Endothelial cell of umbilical vein (primary cell): ENCODE data around the gene INS. TPM values are rescaled to one million over a fixed set of nuclear protein-coding genes. Genes with fewer than 3 reads are reported as not detected.

Source experiments
- BruUV-seq: library from RNA; stranded (reverse); fragments of 400-500 nt; replicated peaks from 2 replicates; lab custom pipeline; 2021; lab: Mats Ljungman, UMichigan
- CTCF ChIA-PET: fragments of 300-600, 350-600 bp; sonication (Branson Sonifier 250); formaldehyde crosslinking; loops from one replicate; lab custom pipeline; 2021; ENCODE audit warnings: antibody characterized with exemption, inconsistent platforms; lab: Charles Lee
- POLR2A ChIA-PET: fragments of 300-600, 350-600 bp; sonication (Branson Sonifier 250); formaldehyde crosslinking; loops from one replicate; lab custom pipeline; 2021; ENCODE audit warnings: antibody characterized with exemption, inconsistent platforms; lab: Charles Lee
- DNase-seq: peaks from one replicate; pipeline ENCODE4 v3.0.0-alpha.2; 2011; ENCODE audit warnings: low read depth, low spot score
- FAIRE-seq: peaks from 2 replicates; lab custom pipeline; 2011; peaks lifted over from hg19 to GRCh38; lab: Jason Lieb, UNC
- H2AFZ ChIP-seq: 2 replicates; pipeline ENCODE4 v1.6.0; 2012; ENCODE audit warnings: low read depth, low read length, control low read depth, inconsistent platforms
- H3K27ac ChIP-seq: 2 replicates; pipeline ENCODE4 v1.5.1; 2011; ENCODE audit warnings: low read depth, mild to moderate bottlenecking, control low read depth, low read length, moderate library complexity; ENCODE audit not compliant: insufficient read depth
- H3K27me3 ChIP-seq, 2 experiments: 2 replicates each; pipeline versions ENCODE4 v1.6.0 to v1.6.1; 2011; ENCODE audit warnings: low read length in 2 of 2, mixed read lengths in 1 of 2; ENCODE audit not compliant: control insufficient read depth in 2 of 2, insufficient read depth in 2 of 2
- H3K36me3 ChIP-seq, 2 experiments: 2 replicates in 1 of 2; 3 replicates in 1 of 2; pipeline ENCODE4 v1.5.1; 2011; ENCODE audit warnings: low read length in 2 of 2, mild to moderate bottlenecking in 1 of 2, moderate library complexity in 1 of 2; ENCODE audit not compliant: control insufficient read depth in 2 of 2, insufficient read depth in 2 of 2; ENCODE audit errors: extremely low read depth in 1 of 2
- H3K4me1 ChIP-seq: 3 replicates; pipeline ENCODE4 v1.5.1; 2011; ENCODE audit warnings: mild to moderate bottlenecking, low read length; ENCODE audit not compliant: control insufficient read depth, insufficient read depth; ENCODE audit errors: extremely low read depth
- H3K4me2 ChIP-seq: 2 replicates; pipeline ENCODE4 v1.6.1; 2011; ENCODE audit warnings: low read length, control low read depth, mixed read lengths; ENCODE audit not compliant: insufficient read depth
- H3K4me3 ChIP-seq, 3 experiments: fragments of 200-600 bp in 1 of 3; sonication (generic), shearing (Covaris generic) in 1 of 3; replicated peaks in 1 of 3; 2 replicates each; pipeline ENCODE4 v1.5.1; 2011 to 2016; ENCODE audit warnings: control low read depth in 3 of 3, low read length in 3 of 3, mild to moderate bottlenecking in 2 of 3, inconsistent platforms in 1 of 3, low read depth in 1 of 3, moderate library complexity in 1 of 3; ENCODE audit not compliant: insufficient read depth in 1 of 3
- H3K79me2 ChIP-seq: 2 replicates; pipeline ENCODE4 v1.6.0; 2012; ENCODE audit warnings: low read length, inconsistent platforms; ENCODE audit not compliant: control insufficient read depth, insufficient read depth
- H3K9ac ChIP-seq: replicated peaks from 2 replicates; pipeline ENCODE3; 2011; ENCODE audit warnings: low read length, control low read depth; ENCODE audit not compliant: insufficient read depth; ENCODE audit errors: extremely low read depth
- H3K9me1 ChIP-seq: replicated peaks from 3 replicates; pipeline ENCODE4 v1.6.0; 2011; ENCODE audit warnings: mild to moderate bottlenecking, low read length; ENCODE audit not compliant: control insufficient read depth, insufficient read depth; ENCODE audit errors: extremely low read depth
- H3K9me3 ChIP-seq: replicated peaks from 2 replicates; pipeline ENCODE4 v1.5.1; 2012; ENCODE audit warnings: low read length, inconsistent platforms; ENCODE audit not compliant: control insufficient read depth, insufficient read depth
- H4K20me1 ChIP-seq: replicated peaks from 2 replicates; pipeline ENCODE3; 2011; ENCODE audit warnings: mild to moderate bottlenecking, low read length; ENCODE audit not compliant: control insufficient read depth, insufficient read depth; ENCODE audit errors: extremely low read depth
- EZH2 ChIP-seq: IDR thresholded peaks from 2 replicates; pipeline ENCODE4 v1.6.1; 2012; ENCODE audit warnings: borderline replicate concordance, low read depth, mild to moderate bottlenecking, moderate library complexity, low read length, inconsistent platforms; ENCODE audit not compliant: severe bottlenecking
- POLR2A ChIP-seq: IDR thresholded peaks from 2 replicates; pipeline ENCODE4 v1.6.1; 2012; ENCODE audit warnings: low read depth, mild to moderate bottlenecking, control low read depth, low read length
- dilution Hi-C: fragments of 300-500 bp; cut with MboI; formaldehyde crosslinking; loops from one replicate; pipeline ENCODE4 v1.15.0; 2019; ENCODE audit warnings: low sequenced_read_pairs; ENCODE audit not compliant: extremely low pct_ligation_motif_present
- intact Hi-C: fragments of 100-400 bp; cut with micrococcal nuclease; formaldehyde crosslinking; loops from one replicate; pipeline ENCODE4 v1.10.0; 2022
- polyA plus RNA-seq, 4 experiments: library from polyadenylated mRNA; depleted of rRNA in 3 of 4; stranded (reverse) in 3 of 4; unstranded in 1 of 4; fragments of >200 nt; gene quantifications; 2 replicates each; pipeline versions ENCODE4 v1.2.1 to v1.2.3, GENCODE V29; 2011 to 2012; ENCODE audit warnings: missing spikeins in 1 of 4
- total RNA-seq: library from RNA; stranded (reverse); gene quantifications from 2 replicates; pipeline ENCODE4 v1.2.3, GENCODE V29; 2021
- TF ChIP-seq, protein P1 (sequence below): IDR thresholded peaks from 2 replicates; pipeline ENCODE4 v1.6.1; 2011; ENCODE audit not compliant: insufficient read depth, insufficient read length
- TF ChIP-seq, protein P2 (sequence below), 2 donors: IDR thresholded peaks; 1 replicate in 1 of 2; 2 replicates in 1 of 2; pipeline ENCODE4 v1.5.1; 2011; ENCODE audit warnings: low read length in 2 of 2, mild to moderate bottlenecking in 2 of 2, moderate library complexity in 2 of 2, control low read depth in 1 of 2, inconsistent platforms in 1 of 2, low read depth in 1 of 2; ENCODE audit not compliant: insufficient read depth in 1 of 2; ENCODE audit errors: extremely low read depth in 1 of 2

The INS gene
- total and polyA plus RNA-seq, 2 donors (not counting 3 experiments of a cell fraction or from before 2014, with no cell fraction given): not detected

DNA sequence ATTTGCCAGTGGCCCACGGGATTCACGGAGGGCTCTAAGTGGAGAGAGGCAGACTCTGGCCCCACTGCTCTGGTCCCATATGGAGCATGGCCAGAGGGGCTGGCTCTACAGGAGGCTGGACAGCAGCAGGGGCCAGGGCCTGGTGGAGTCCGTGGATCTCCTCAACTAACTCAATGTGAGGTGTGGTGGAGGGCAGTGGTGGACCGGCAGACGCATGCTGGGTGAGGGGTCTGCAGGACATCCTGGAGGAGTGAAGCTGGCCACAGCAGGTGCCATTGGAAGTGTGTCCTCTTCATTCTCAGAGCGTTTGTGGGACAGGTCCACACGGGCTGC is 37.4 kb downstream of the INS start:
- no peak overlapping the region for H2AFZ ChIP-seq
- no peaks in the 10 kb centered on the region for H3K9me3 ChIP-seq
- intact Hi-C loops (no loop called here), dilution Hi-C loops (no loop called here)
- H3K4me3 ChIP-seq: no peak overlapping the region
- DNase-seq (no peak), FAIRE-seq (no peak)
- no TSS peak for BruUV-seq
- ChIA-PET POLR2A (no interaction called here), CTCF (interaction anchor here (1.2 kb wide), 1 partner anchor 30 kb away, joined by 3 read pairs; no protein-coding TSS in a partner anchor)
- no peak overlapping the region for H3K4me2 ChIP-seq
- no peaks in the 10 kb centered on the region for H3K79me2 ChIP-seq
- peaks cover 0 to under 1% of the 10 kb centered on the region in 2 experiments for H3K27me3 ChIP-seq
- no peak overlapping the region for H3K27ac ChIP-seq
- H3K9ac ChIP-seq: no peak overlapping the region
- no peaks in the 10 kb centered on the region for H3K9me1 ChIP-seq
- no peaks in the 10 kb centered on the region for H4K20me1 ChIP-seq
- TF ChIP-seq, protein P1, sequence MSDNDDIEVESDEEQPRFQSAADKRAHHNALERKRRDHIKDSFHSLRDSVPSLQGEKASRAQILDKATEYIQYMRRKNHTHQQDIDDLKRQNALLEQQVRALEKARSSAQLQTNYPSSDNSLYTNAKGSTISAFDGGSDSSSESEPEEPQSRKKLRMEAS: no peak
- TF ChIP-seq EZH2: no peak
- TF ChIP-seq, protein P2, sequence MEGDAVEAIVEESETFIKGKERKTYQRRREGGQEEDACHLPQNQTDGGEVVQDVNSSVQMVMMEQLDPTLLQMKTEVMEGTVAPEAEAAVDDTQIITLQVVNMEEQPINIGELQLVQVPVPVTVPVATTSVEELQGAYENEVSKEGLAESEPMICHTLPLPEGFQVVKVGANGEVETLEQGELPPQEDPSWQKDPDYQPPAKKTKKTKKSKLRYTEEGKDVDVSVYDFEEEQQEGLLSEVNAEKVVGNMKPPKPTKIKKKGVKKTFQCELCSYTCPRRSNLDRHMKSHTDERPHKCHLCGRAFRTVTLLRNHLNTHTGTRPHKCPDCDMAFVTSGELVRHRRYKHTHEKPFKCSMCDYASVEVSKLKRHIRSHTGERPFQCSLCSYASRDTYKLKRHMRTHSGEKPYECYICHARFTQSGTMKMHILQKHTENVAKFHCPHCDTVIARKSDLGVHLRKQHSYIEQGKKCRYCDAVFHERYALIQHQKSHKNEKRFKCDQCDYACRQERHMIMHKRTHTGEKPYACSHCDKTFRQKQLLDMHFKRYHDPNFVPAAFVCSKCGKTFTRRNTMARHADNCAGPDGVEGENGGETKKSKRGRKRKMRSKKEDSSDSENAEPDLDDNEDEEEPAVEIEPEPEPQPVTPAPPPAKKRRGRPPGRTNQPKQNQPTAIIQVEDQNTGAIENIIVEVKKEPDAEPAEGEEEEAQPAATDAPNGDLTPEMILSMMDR (IDR thresholded peaks at IDR 0.05; ENCODE audit: extremely low read depth in 1 of 2, insufficient read depth in 1 of 2, low read depth in 1 of 2, low read length in 2 of 2): no peak
- no peaks in the 10 kb centered on the region for H3K36me3 ChIP-seq
- no peaks in the 10 kb centered on the region for H3K4me1 ChIP-seq

- no peaks in the 10 kb centered on the region for H3K36me3 ChIP-seq
- H3K4me1 ChIP-seq: no peaks in the 10 kb centered on the region
- DNase-seq (peak; percentile 38), FAIRE-seq (no peak)
- no peaks in the 10 kb centered on the region for H3K9me3 ChIP-seq
- H3K27ac ChIP-seq: no peak overlapping the region
- BruUV-seq: no TSS peak
- H3K4me3 ChIP-seq: no peak overlapping the region
- no peak overlapping the region for H3K9ac ChIP-seq
- H3K27me3 ChIP-seq: peaks cover 0 to 4% of the 10 kb centered on the region in 2 experiments
- no peak overlapping the region for H2AFZ ChIP-seq
- POLR2A ChIA-PET: interaction anchor here (0.9 kb wide), 1 partner anchor 26 kb away, joined by 4 read pairs; no protein-coding TSS in a partner anchor
- CTCF ChIA-PET: interaction anchor here (1.4 kb wide), 1 partner anchor 470 kb away, joined by 3 read pairs; no protein-coding TSS in a partner anchor
- TF ChIP-seq, protein P2 (IDR thresholded peaks at IDR 0.05; ENCODE audit: extremely low read depth in 1 of 2, insufficient read depth in 1 of 2, low read depth in 1 of 2, low read length in 2 of 2): peak in 1 of 2 donors; percentile 29
- no peak for TF ChIP-seq POLR2A
- H4K20me1 ChIP-seq: no peaks in the 10 kb centered on the region
- dilution Hi-C loops: no loop called here
- no peaks in the 10 kb centered on the region for H3K79me2 ChIP-seq
- H3K9me1 ChIP-seq: no peaks in the 10 kb centered on the region
- intact Hi-C loops: loop anchor here (1.0 kb wide), 1 partner anchor 46 kb away; no protein-coding TSS in a partner anchor
- H3K4me2 ChIP-seq: no peak overlapping the region
Measured at GRCh38 chr11:2122907-2123627, 37.9 kb downstream of the INS start.
